Neutrophil (primary cell): ENCODE data around the gene KRTAP5-10.
"Not testable (repeated sequence)": the region's sequence is repeated elsewhere in the genome, so short reads cannot be mapped to it uniquely, and the experiment has no call there.

Experiments
- H3K27ac ChIP-seq: fragments of 200-600 bp; sonication (generic); 2 replicates; pipeline ENCODE4 v1.5.1; 2016; ENCODE audit warnings: mild to moderate bottlenecking, moderate library complexity
- H3K27me3 ChIP-seq: fragments of 200-600 bp; sonication (generic); 2 replicates; pipeline ENCODE4 v1.6.0; 2016; ENCODE audit warnings: mild to moderate bottlenecking
- H3K36me3 ChIP-seq: fragments of 200-600 bp; sonication (generic); 2 replicates; pipeline ENCODE4 v1.5.1; 2017
- H3K4me1 ChIP-seq, 2 experiments: fragments of 200-600 bp in 1 of 2; sonication (generic) in 1 of 2; 1 replicate in 1 of 2; 2 replicates in 1 of 2; pipeline versions ENCODE4 v1.5.1 to v1.6.1; 2013 to 2016; ENCODE audit warnings: low read depth in 1 of 2, low read length in 1 of 2, mild to moderate bottlenecking in 1 of 2, moderate library complexity in 1 of 2; ENCODE audit not compliant: control insufficient read depth in 1 of 2, insufficient read depth in 1 of 2
- H3K4me3 ChIP-seq, 2 experiments: fragments of 200-600 bp in 1 of 2; sonication (generic) in 1 of 2; 1 replicate in 1 of 2; 2 replicates in 1 of 2; pipeline ENCODE4 v1.5.1; 2013 to 2016; ENCODE audit warnings: low read depth in 1 of 2, low read length in 1 of 2, mild to moderate bottlenecking in 1 of 2, moderate library complexity in 1 of 2
- H3K9me3 ChIP-seq: fragments of 200-600 bp; sonication (generic); 2 replicates; pipeline ENCODE4 v1.5.1; 2016
- CTCF ChIP-seq: fragments of 200-600 bp; sonication (generic); IDR thresholded peaks from 2 replicates; pipeline ENCODE4 v1.5.1; 2016; ENCODE audit warnings: antibody characterized with exemption

KRTAP5-10 gene

GRCh38 chr11:71577469-71578004 lies 12.2 kb downstream of the KRTAP5-10 start:
- Histone ChIP-seq H3K27me3 (peaks cover 36% of the 10 kb centered on the region), H3K4me3 (no peak overlapping the region), H3K27ac (no peak overlapping the region), H3K36me3 (no peaks in the 10 kb centered on the region), H3K4me1 (no peaks in the 10 kb centered on the region), H3K9me3 (no peaks in the 10 kb centered on the region)
- TF ChIP-seq CTCF: no peak

GRCh38 chr11:71579513-71579912 lies 14.2 kb downstream of the KRTAP5-10 start:
- H3K27ac ChIP-seq, H3K4me3 ChIP-seq, H3K4me1 ChIP-seq, H3K9me3 ChIP-seq, H3K36me3 ChIP-seq: not testable (repeated sequence)
- peaks cover 34% of the 10 kb centered on the region for H3K27me3 ChIP-seq

- Histone ChIP-seq H3K36me3 (no peaks in the 10 kb centered on the region), H3K4me3 (no peak overlapping the region), H3K4me1 (no peaks in the 10 kb centered on the region), H3K27ac (no peak overlapping the region), H3K27me3 (peaks cover 26% of the 10 kb centered on the region), H3K9me3 (no peaks in the 10 kb centered on the region)
- no peak for TF ChIP-seq CTCF
Measured at GRCh38 chr11:71580057-71581003, 15.0 kb downstream of the KRTAP5-10 start.

GRCh38 chr11:71581826-71582225 lies 16.5 kb downstream of the KRTAP5-10 start:
- no peak for TF ChIP-seq CTCF
- no peaks in the 10 kb centered on the region for H3K4me1 ChIP-seq

GRCh38 chr11:71582309-71582895 lies 17.0 kb downstream of the KRTAP5-10 start, which contains the start of gene KRTAP5-11:
Gene KRTAP5-11 (minus strand): TSS chr11:71582875. CDS start chr11:71582837, 38 bp downstream.
- Histone ChIP-seq H3K9me3 (no peaks in the 10 kb centered on the region), H3K4me1 (no peaks in the 10 kb centered on the region), H3K27me3 (peaks cover 17% of the 10 kb centered on the region), H3K27ac (no peak within 1 kb of the TSS), H3K36me3 (no peaks in the 10 kb centered on the region), H3K4me3 (no peak within 1 kb of the TSS)
- no peak for TF ChIP-seq CTCF

More at GRCh38 chr11:71581826-71582225, 16.5 kb downstream of the KRTAP5-10 start:
- Histone ChIP-seq H3K27me3 (peaks cover 17% of the 10 kb centered on the region), H3K4me3 (no peak overlapping the region), H3K36me3 (no peaks in the 10 kb centered on the region), H3K9me3 (no peaks in the 10 kb centered on the region), H3K27ac (no peak overlapping the region)

GRCh38 chr11:71582969-71583368 lies 17.6 kb downstream of the KRTAP5-10 start:
- H3K4me1 ChIP-seq, H3K27ac ChIP-seq, H3K9me3 ChIP-seq: not testable (repeated sequence)

GRCh38 chr11:71585673-71586072 lies 20.3 kb downstream of the KRTAP5-10 start:
- not testable (repeated sequence) for H3K9me3 ChIP-seq, H3K4me3 ChIP-seq, H3K36me3 ChIP-seq, H3K27ac ChIP-seq, H3K4me1 ChIP-seq
- peaks cover 11% of the 10 kb centered on the region for H3K27me3 ChIP-seq

More at GRCh38 chr11:71582969-71583368, 17.6 kb downstream of the KRTAP5-10 start:
- not testable (repeated sequence) for H3K4me3 ChIP-seq, H3K36me3 ChIP-seq
- peaks cover 17% of the 10 kb centered on the region for H3K27me3 ChIP-seq

GRCh38 chr11:71588314-71588713 lies 23.0 kb downstream of the KRTAP5-10 start:
- H3K27me3 ChIP-seq, H3K4me3 ChIP-seq, H3K9me3 ChIP-seq, H3K36me3 ChIP-seq, H3K4me1 ChIP-seq, H3K27ac ChIP-seq: not testable (repeated sequence)

- not testable (repeated sequence) for H3K9me3 ChIP-seq, H3K27me3 ChIP-seq, H3K4me3 ChIP-seq, H3K36me3 ChIP-seq, H3K4me1 ChIP-seq, H3K27ac ChIP-seq
Measured at GRCh38 chr11:71588822-71589545, 23.6 kb downstream of the KRTAP5-10 start.
